GM12891 (cell line): ENCODE measurements around the gene RRP8. TPM values are rescaled to one million over a fixed set of nuclear protein-coding genes. Genes with fewer than 3 reads are reported as not detected.

Source experiments
- DNase-seq: peaks from one replicate; pipeline ENCODE4 v3.0.0; 2011; ENCODE audit warnings: low spot score; ENCODE audit not compliant: insufficient read length
- FAIRE-seq: peaks from 2 replicates; lab custom pipeline; 2011; peaks lifted over from hg19 to GRCh38; lab: Jason Lieb, UNC
- PAX5 ChIP-seq: IDR thresholded peaks from 2 replicates; pipeline ENCODE4 v1.6.1; 2011; ENCODE audit warnings: low read length, moderate library complexity, mild to moderate bottlenecking; ENCODE audit not compliant: insufficient read depth, severe bottlenecking
- POLR2A ChIP-seq: IDR thresholded peaks from 2 replicates; pipeline ENCODE4 v1.6.1; 2011; ENCODE audit warnings: low read depth, low read length, control low read depth
- POLR2AphosphoS5 ChIP-seq: IDR thresholded peaks from 2 replicates; pipeline ENCODE4 v1.6.1; 2011; ENCODE audit warnings: low read depth, low read length, control low read depth
- POU2F2 ChIP-seq: IDR thresholded peaks from 2 replicates; pipeline ENCODE4 v1.6.1; 2011; ENCODE audit warnings: low read depth, mild to moderate bottlenecking, control low read depth, low read length, moderate library complexity
- SPI1 ChIP-seq: IDR thresholded peaks from 2 replicates; pipeline ENCODE4 v1.6.1; 2011; ENCODE audit warnings: low read depth, low read length, control low read depth
- TAF1 ChIP-seq: IDR thresholded peaks from 2 replicates; pipeline ENCODE4 v1.6.1; 2011; ENCODE audit warnings: low read depth, low read length, control low read depth
- polyA plus RNA-seq: library from polyadenylated mRNA; unstranded; fragments of >200 nt; gene quantifications from one replicate; pipeline ENCODE4 v1.2.1, GENCODE V29; 2012; ENCODE audit warnings: low read depth, missing spikeins, inconsistent platforms; ENCODE audit not compliant: missing spikeins

RRP8 gene
- polyA plus RNA-seq: 15.0 TPM

DNA sequence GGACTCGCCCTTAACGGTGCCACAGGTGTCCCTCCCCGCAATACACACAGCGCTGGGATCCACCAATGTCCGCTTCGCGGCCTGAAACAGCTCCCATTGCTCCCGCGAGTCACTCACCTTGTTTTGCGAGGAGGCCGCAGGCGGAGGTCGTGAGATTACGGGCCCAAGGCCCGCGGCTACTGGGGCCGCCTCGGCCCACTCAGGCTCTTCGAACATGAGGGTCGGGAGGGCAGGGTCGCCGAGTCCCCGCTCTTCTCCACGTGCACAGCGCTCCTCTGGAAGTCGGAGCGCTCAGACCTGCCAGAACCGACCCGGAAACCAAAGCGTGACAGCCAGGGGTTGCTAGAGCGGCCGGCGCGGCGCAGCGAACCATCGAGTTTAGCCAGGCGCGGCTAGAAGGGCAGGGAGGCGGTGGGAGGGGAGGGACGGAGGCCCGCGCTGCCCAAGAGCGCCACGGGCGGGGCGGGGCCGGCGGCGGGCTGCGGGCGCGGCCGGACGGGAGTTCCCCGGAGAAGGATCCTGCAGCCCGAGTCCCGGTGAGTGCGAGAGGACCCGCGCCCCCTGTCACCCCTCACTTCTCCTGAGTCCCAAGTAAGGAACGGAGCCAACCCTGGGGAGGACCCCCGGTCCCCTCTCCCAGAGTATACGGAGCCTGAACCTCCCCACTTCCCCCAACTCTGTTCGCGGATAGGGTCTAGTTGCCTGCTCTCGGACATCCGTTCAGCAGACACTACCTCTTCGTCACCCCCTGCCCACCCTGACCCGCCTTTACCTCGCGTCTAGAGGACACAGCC is at the start of gene RRP8, which contains the start of gene ILK:
RRP8 (minus strand) TSS at position 330 of the 794 bp plus-strand sequence; CDS start at position 216, 114 bp downstream.
ILK (plus strand) TSS at position 488 of the 794 bp plus-strand sequence. CDS start 498 bp downstream, outside the sequence.
- TF ChIP-seq POLR2A (peak; percentile 71; the same call in 1 of the 2 replicates), POU2F2 (0 out of 2 replicates have a peak, but pooled peaks have one; percentile 34), POLR2AphosphoS5 (peak; percentile 52; the same call in 1 of the 2 replicates), TAF1 (peak; percentile 70), PAX5 (peak; percentile 75), SPI1 (peak; percentile 38; the same call in 1 of the 2 replicates)
- FAIRE-seq: peak; percentile 93
- peak; percentile 89 for DNase-seq

DNA sequence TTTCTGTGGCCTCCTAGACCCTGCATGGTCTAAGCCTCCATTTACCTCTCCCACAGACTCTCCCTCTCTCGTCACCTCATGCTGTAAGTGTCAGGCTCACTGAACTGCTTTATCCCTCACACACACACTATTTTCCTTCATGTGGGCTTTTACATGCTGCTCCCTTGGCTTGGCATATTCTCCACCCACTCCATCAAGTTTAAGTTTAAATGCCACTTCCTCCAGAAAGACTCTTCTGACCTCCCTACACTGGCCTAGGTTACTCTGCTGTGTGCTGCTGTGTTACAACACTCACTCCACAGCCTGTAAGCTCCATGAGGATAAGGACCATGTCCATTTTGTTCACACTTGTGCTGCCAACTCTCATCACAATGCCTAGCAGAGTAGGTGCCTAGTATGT is 49.7 kb upstream of the RRP8 start:
- DNase-seq (no peak), FAIRE-seq (no peak)
- TF ChIP-seq POU2F2: no peak
- no peak for TF ChIP-seq TAF1
- TF ChIP-seq POLR2A: no peak
- no peak for TF ChIP-seq PAX5
- no peak for TF ChIP-seq SPI1
- no peak for TF ChIP-seq POLR2AphosphoS5

DNA sequence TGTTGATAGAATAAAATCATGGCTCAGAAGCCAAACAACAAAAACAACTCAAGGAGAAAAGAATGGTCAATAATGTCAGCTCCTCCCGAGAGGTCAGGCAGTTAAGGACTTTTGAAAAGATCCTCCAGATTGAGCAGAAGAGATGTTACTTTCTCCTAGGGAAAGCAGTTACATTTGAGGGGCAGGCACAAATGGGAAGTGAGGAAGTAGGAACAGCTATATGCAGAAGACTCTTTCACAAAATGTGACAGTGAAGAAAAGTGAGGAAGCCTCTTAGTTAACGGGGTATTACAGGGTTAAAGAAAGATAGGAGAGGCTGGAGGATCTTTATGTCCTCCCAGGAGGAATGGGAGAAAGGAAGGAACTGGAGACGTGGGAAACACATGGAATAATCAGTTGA is 48.8 kb upstream of the RRP8 start:
- FAIRE-seq (no peak), DNase-seq (no peak)
- TF ChIP-seq PAX5: no peak
- no peak for TF ChIP-seq POLR2A

DNA sequence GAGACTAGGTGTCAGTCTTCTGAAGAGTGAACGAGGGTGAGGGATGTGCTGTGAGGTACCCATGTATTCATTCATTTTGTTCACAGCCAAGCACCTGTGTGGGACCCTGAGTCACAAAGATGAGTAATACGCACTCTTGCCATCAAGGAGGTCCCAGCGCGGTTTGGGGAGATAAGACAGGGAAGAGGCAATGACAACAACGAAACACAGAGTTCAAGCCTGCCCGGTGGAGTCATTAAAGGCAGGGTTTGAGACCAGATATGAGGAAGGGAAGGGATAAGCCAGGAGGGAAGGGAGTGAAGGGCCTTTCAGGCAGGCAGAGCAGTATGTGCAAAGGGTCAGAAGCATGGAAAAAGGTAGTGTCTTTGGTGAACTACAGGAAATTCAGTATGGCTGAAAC is 47.6 kb upstream of the RRP8 start:
- DNase-seq: no peak
- no peak for TF ChIP-seq POLR2AphosphoS5
- no peak for TF ChIP-seq TAF1
- TF ChIP-seq POU2F2: no peak
- no peak for TF ChIP-seq SPI1
- no peak for TF ChIP-seq PAX5
- no peak for FAIRE-seq

DNA sequence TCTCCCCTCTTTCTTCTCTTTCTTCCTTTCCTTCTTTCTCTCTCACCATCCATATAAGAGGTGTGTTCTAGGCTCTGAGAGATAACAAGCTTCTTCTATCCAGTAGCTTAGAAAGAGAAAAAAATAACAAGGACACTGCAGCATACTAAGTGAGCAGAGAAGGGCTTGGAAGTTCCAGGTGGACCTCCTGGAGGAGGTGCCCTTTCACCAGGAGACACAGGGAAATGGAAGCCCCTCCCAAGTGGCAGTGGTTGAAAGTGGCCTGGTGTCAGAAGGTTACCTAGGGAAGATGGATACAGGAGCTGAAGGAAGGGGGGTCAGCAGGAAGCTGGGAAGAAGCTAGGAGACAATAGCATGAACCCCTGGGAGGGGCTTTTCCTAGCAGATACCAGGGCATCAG is 46.7 kb upstream of the RRP8 start:
- FAIRE-seq: no peak
- TF ChIP-seq POLR2AphosphoS5 (no peak), POLR2A (no peak), POU2F2 (no peak), PAX5 (no peak), SPI1 (no peak), TAF1 (no peak)

DNA sequence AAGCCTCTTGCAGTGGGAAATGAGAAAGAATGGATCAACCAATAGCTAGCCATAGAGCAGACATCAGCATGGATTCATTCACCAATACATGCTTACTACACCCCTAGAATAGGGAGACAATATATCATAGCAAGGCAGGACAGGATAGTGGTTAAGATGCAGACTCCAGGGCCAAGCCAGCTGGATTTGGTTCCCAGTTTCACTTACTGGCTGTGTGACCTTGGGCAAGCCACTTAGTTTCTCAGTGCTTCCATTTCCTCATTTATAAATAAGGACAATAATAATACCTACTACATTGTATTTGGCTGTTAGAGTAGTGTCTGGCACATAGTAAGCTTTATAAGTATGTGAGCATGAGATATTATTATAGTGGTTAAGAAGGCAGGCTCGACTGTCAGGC is 45.1 kb upstream of the RRP8 start:
- DNase-seq: no peak
- FAIRE-seq: no peak
- TF ChIP-seq PAX5 (no peak), POU2F2 (no peak), POLR2AphosphoS5 (no peak), SPI1 (peak; percentile 35; the same call in 1 of the 2 replicates), POLR2A (no peak), TAF1 (no peak)

More for the DNA sequence above, 46.7 kb upstream of the RRP8 start:
- DNase-seq: no peak

DNA sequence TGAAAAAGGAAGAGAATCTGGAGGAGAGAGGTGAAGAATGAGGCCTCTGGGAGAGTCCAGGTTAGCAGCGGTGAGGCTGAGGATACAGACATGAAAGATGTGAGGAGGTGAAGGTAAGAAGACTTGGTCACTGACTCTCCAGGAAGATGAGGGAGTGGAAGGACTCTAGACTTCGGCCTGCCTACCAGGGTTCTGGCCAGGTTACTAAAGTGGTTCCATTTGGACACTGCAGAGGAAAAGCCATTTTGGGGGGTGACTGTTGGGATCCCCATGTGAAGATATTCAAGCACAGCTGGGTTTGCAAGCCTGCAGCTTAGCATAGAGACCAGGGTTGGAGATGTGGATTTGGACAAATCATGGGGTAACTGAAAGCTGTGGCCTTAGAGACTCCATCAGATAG is 44.4 kb upstream of the RRP8 start:
- no peak for FAIRE-seq
- TF ChIP-seq POU2F2 (no peak), TAF1 (no peak), POLR2A (no peak), SPI1 (no peak), POLR2AphosphoS5 (no peak), PAX5 (no peak)
- no peak for DNase-seq

DNA sequence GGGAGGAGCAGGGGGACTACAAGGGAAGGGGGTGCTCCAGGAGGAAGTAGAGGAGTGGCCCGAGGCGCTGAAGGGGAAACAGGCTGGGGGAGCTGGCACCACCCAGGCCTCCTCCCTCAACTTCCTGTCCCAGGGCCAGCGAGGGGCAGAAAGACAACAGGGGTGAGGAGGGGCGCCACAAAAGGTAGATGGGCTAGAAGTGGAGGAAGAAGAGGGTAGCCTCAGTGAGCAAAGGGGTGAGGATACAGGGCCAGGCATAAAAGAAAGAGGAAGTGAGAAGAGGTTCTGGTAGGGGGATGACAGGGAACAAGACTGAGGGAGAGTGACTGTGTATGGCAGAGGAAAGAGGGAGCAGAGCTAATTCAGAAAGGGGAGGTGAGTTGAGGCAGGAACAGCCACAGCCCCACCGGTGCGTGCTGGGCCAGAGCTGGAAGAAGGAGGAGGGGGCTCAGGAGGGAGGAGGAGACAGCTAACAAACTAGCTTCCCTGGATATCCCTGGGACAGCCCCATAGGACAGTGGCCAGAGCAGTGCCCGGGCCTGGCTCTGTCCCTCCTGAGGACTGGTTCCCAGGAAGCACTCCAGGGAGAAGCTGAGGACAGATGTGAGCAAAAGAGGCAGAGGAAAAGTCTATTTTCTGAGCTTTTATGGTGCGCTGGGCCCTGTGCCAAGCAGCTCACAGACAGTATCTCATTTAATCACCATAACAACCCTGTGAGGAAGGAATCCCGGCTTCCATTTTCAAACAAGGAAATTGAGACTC is 43.7 kb upstream of the RRP8 start:
- DNase-seq: peak; percentile 61
- TF ChIP-seq TAF1 (no peak), POLR2A (no peak), SPI1 (peak; percentile 98), POU2F2 (0 out of 2 replicates have a peak, but pooled peaks have one; percentile 10), PAX5 (no peak)
- peak; percentile 91 for FAIRE-seq

DNA sequence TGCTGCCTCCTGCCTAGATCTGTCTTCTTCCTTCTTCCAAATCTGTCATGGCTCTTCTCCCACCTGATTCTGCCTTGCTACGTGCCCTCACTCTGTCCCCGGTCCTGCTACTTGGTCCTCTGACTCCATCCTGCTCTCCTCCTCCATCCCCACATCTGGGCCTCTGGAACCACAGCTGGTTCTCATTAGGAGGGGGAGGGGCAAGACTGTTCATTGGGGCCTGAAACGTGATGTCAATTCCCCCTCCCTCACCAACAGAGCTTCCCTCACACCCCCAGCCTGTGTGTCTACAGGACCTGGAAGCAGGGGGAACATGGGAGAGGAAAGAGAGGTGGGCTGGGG is 43.1 kb upstream of the RRP8 start:
- DNase-seq: no peak
- no peak for TF ChIP-seq POLR2A
- no peak for FAIRE-seq
